ENCODE measurements around the gene TTC9. TPM values are rescaled to one million over a fixed set of nuclear protein-coding genes. Genes with fewer than 3 reads are reported as not detected.

Gene TTC9
- polyA plus RNA-seq, 3 donors = 0.99 to 2.1 (median 1.2) TPM

- Mint-ChIP-seq H3K27ac (no peak overlapping the region), H3K4me3 (no peak overlapping the region), H3K27me3 (ENCODE audit: low read depth in 3 of 3) (peaks cover 3 to 7% (median 6%) of the 10 kb centered on the region in 3 donors), H3K36me3 (peaks cover 0 to 3% of the 10 kb centered on the region in 2 donors), H3K4me1 (peaks cover 11% of the 10 kb centered on the region), H3K9me3 (no peaks in the 10 kb centered on the region)
- no peak overlapping the region for H2AFZ ChIP-seq (ENCODE audit: insufficient read depth, low read depth, low read length, poor library complexity, severe bottlenecking)
- H3K4me1 ChIP-seq (ENCODE audit: control insufficient read depth in 1 of 2, insufficient read depth in 2 of 2, low read length in 2 of 2) = peaks cover 3 to 7% of the 10 kb centered on the region in 2 donors
- no peak overlapping the region for H3K4me3 ChIP-seq (replicated peaks in 1 of 3; ENCODE audit: low read depth in 2 of 3, low read length in 3 of 3)
- no peak for TF ChIP-seq CTCF (IDR thresholded peaks at IDR 0.05)
- no CpG with 5 or more reads among the region's 8 CpGs for whole genome bisulfite sequencing (ENCODE audit: insufficient coverage)
- H3K36me3 ChIP-seq (replicated peaks in 1 of 2; ENCODE audit: control insufficient read depth in 1 of 2, insufficient read depth in 2 of 2, low read length in 2 of 2) = no peaks in the 10 kb centered on the region
- no peak for DNase-seq
- no peak overlapping the region for H3K9ac ChIP-seq (ENCODE audit: insufficient read depth, low read length, poor library complexity, severe bottlenecking)
- intact Hi-C loops (cut with micrococcal nuclease) = loop anchor here in 1 of 2 donors (5.0 kb wide), 1 partner anchor 88 kb away; no protein-coding TSS in a partner anchor
- H3K27ac ChIP-seq (ENCODE audit: low read depth in 1 of 2, low read length in 2 of 2) = no peak overlapping the region
- H3K27me3 ChIP-seq (ENCODE audit: control insufficient read depth in 2 of 2, insufficient read depth in 2 of 2, low read length in 2 of 2) = no peaks in the 10 kb centered on the region
- no peaks in the 10 kb centered on the region for H3K79me2 ChIP-seq (ENCODE audit: insufficient read depth, low read length)
- H3K9me3 ChIP-seq (replicated peaks in 1 of 2; ENCODE audit: control insufficient read depth in 1 of 2, insufficient read depth in 1 of 2, low read length in 2 of 2) = no peaks in the 10 kb centered on the region
- no peak overlapping the region for H3K4me2 ChIP-seq (replicated peaks; ENCODE audit: extremely low read depth, low read length, poor library complexity, severe bottlenecking)
- no peaks in the 10 kb centered on the region for H4K20me1 ChIP-seq (ENCODE audit: insufficient read depth, low read length)
These were observed 68.1 kb downstream of the TTC9 start for GRCh38 chr14:70709726-70710382.

GRCh38 chr14:70711451-70711850, 69.7 kb downstream of the TTC9 start:
- DNase-seq = no peak
- intact Hi-C loops (cut with micrococcal nuclease) = loop anchor here in 1 of 2 donors (5.0 kb wide), 1 partner anchor 89 kb away; no protein-coding TSS in a partner anchor
- no peak overlapping the region for H3K27ac Mint-ChIP-seq
- Histone ChIP-seq H3K9ac (ENCODE audit: insufficient read depth, low read length, poor library complexity, severe bottlenecking) (no peak overlapping the region), H3K4me3 (replicated peaks in 1 of 3; ENCODE audit: low read depth in 2 of 3, low read length in 3 of 3) (no peak overlapping the region), H3K4me1 (ENCODE audit: control insufficient read depth in 1 of 2, insufficient read depth in 2 of 2, low read length in 2 of 2) (peaks cover 3 to 7% of the 10 kb centered on the region in 2 donors), H4K20me1 (ENCODE audit: insufficient read depth, low read length) (no peaks in the 10 kb centered on the region), H3K27me3 (ENCODE audit: control insufficient read depth in 2 of 2, insufficient read depth in 2 of 2, low read length in 2 of 2) (peaks cover 0 to 4% of the 10 kb centered on the region in 2 donors), H3K9me3 (replicated peaks in 1 of 2; ENCODE audit: control insufficient read depth in 1 of 2, insufficient read depth in 1 of 2, low read length in 2 of 2) (no peaks in the 10 kb centered on the region), H3K27ac (ENCODE audit: low read depth in 1 of 2, low read length in 2 of 2) (no peak overlapping the region), H3K4me2 (replicated peaks; ENCODE audit: extremely low read depth, low read length, poor library complexity, severe bottlenecking) (no peak overlapping the region), H2AFZ (ENCODE audit: insufficient read depth, low read depth, low read length, poor library complexity, severe bottlenecking) (no peak overlapping the region), H3K36me3 (replicated peaks in 1 of 2; ENCODE audit: control insufficient read depth in 1 of 2, insufficient read depth in 2 of 2, low read length in 2 of 2) (no peaks in the 10 kb centered on the region), H3K79me2 (ENCODE audit: insufficient read depth, low read length) (no peaks in the 10 kb centered on the region)
- peaks cover 0 to 2% of the 10 kb centered on the region in 2 donors for H3K36me3 Mint-ChIP-seq
- H3K27me3 Mint-ChIP-seq (ENCODE audit: low read depth in 3 of 3) = peaks cover 2 to 8% (median 5%) of the 10 kb centered on the region in 3 donors
- no peaks in the 10 kb centered on the region for H3K9me3 Mint-ChIP-seq
- no peak overlapping the region for H3K4me3 Mint-ChIP-seq
- WGBS (ENCODE audit: insufficient coverage) = no CpG with 5 or more reads among the region's 1 CpG
- TF ChIP-seq CTCF (IDR thresholded peaks at IDR 0.05) = no peak
- peaks cover 11% of the 10 kb centered on the region for H3K4me1 Mint-ChIP-seq
